AG04450 (cell line): Measurements from ENCODE around the gene UPK1B. TPM values are rescaled to one million over a fixed set of nuclear protein-coding genes. Genes with fewer than 3 reads are reported as not detected.

ENCODE experiments used
- CTCF ChIA-PET: fragments of 300-600, 350-600 bp; formaldehyde crosslinking; extraction: SDS; loops from one replicate; lab custom pipeline; 2022; ENCODE audit warnings: antibody characterized with exemption, inconsistent platforms; lab: Charles Lee
- POLR2A ChIA-PET: fragments of 350-600 bp; formaldehyde crosslinking; extraction: SDS; loops from one replicate; lab custom pipeline; 2021; ENCODE audit warnings: antibody characterized with exemption, inconsistent platforms; lab: Yijun Ruan, JAX
- DNase-seq: peaks from one replicate; pipeline ENCODE4 v3.0.0-alpha.2; 2011; ENCODE audit warnings: low read depth, low spot score
- H3K27ac ChIP-seq: one replicate; pipeline ENCODE4 v1.5.1; 2012; ENCODE audit warnings: low read depth, low read length, control low read depth
- H3K27me3 ChIP-seq: one replicate; pipeline ENCODE4 v1.6.0; 2012; ENCODE audit warnings: low read length; ENCODE audit not compliant: control insufficient read depth, insufficient read depth
- H3K4me3 ChIP-seq: 2 replicates; pipeline ENCODE4 v1.5.1; 2011; ENCODE audit warnings: mild to moderate bottlenecking, low read depth, low read length, control low read depth
- H3K9me3 ChIP-seq: 2 replicates; pipeline ENCODE4 v1.5.1; 2012; ENCODE audit warnings: low read length; ENCODE audit not compliant: control insufficient read depth, insufficient read depth
- CTCF ChIP-seq: IDR thresholded peaks from 2 replicates; pipeline ENCODE4 v1.5.1; 2011; ENCODE audit warnings: low read depth, low read length, control low read depth, inconsistent platforms
- polyA plus RNA-seq: library from polyadenylated mRNA; depleted of rRNA; stranded (reverse); fragments of >200 nt; gene quantifications from 2 replicates; pipeline ENCODE4 v1.2.3, GENCODE V29; 2011

The UPK1B gene
- polyA plus RNA-seq, 1 experiment = 0.32 TPM

DNA sequence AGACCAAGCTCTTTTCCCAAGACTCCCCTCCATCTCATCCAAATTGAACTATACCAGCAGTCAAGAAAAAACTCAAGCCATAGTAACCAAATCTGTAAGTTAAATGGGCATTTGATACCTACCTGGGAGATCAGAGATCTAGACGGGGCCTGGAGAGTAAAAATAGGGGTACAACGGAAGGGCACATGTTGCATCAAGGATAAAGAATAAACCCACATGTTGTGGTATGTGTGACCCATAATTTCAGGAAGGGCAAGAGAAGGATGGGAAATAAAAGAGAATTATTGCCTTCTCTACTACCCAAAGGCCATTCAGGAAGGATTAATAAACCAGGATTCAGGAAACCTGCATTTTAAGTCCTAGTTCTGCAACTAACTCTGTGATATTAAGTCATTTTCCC lies 25.9 kb upstream of the UPK1B start:
- CTCF ChIA-PET = interaction anchor here (1.9 to 7.0 kb wide), 2 partner anchors 93 to 97 kb away, joined by 11 to 138 read pairs; partner anchors contain the start of gene B4GALT4
- POLR2A ChIA-PET = no interaction called here
- Histone ChIP-seq H3K9me3 (no peaks in the 10 kb centered on the region), H3K27me3 (no peaks in the 10 kb centered on the region), H3K4me3 (no peak overlapping the region), H3K27ac (no peak overlapping the region)
- no peak for DNase-seq
- no peak for TF ChIP-seq CTCF

- H3K27me3 ChIP-seq = no peaks in the 10 kb centered on the region
- CTCF ChIA-PET = interaction anchor here (0.6 to 1.3 kb wide), 4 partner anchors 9 to 532 kb away, joined by 3 to 19 read pairs (median 4); partner anchors contain the start of gene B4GALT4
- peak; percentile 29 for DNase-seq
- POLR2A ChIA-PET = interaction anchor here (0.6 kb wide), 2 partner anchors 92 to 334 kb away, joined by 3 to 8 read pairs; partner anchors contain the start of gene B4GALT4
- no peak for TF ChIP-seq CTCF
- H3K4me3 ChIP-seq = no peak overlapping the region
- no peak overlapping the region for H3K27ac ChIP-seq
- H3K9me3 ChIP-seq = no peaks in the 10 kb centered on the region
Observed at GRCh38 chr3:119148493-119149180, 24.8 kb upstream of the UPK1B start.

GRCh38 chr3:119149484-119149883 lies 23.9 kb upstream of the UPK1B start:
- no peak overlapping the region for H3K27ac ChIP-seq
- DNase-seq = peak; percentile 45
- H3K27me3 ChIP-seq = no peaks in the 10 kb centered on the region
- H3K4me3 ChIP-seq = no peak overlapping the region
- no peak for TF ChIP-seq CTCF
- H3K9me3 ChIP-seq = no peaks in the 10 kb centered on the region
- CTCF ChIA-PET = interaction anchor here (1.0 to 1.3 kb wide), 3 partner anchors 92 to 531 kb away, joined by 3 to 19 read pairs (median 4); partner anchors contain the start of gene B4GALT4
- POLR2A ChIA-PET = interaction anchor here (0.6 kb wide), 1 partner anchor 91 kb away, joined by 3 read pairs; the partner anchor contains the start of gene B4GALT4

DNA sequence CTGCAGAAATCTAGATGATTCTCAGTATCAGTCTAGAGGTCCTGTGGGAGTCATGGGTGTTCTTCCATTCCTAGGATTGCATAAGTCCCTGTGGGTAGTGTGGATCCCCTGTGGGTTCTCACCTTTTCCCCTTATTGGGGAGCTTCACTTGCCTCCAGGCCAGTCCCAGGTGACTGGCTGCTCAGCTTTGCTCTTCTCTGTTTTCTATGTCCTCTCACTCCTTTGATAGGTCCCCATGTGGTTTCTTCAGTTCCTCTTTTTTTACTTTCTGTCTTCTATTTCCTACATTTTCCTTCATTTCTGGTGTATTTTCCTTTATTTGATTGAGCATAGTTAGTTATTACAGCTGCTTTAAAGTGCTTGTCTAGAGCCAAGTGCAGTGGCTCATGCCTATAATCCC lies 16.5 kb upstream of the UPK1B start:
- no peak for TF ChIP-seq CTCF
- POLR2A ChIA-PET = no interaction called here
- Histone ChIP-seq H3K27me3 (no peaks in the 10 kb centered on the region), H3K27ac (no peak overlapping the region), H3K4me3 (no peak overlapping the region), H3K9me3 (peaks cover 4% of the 10 kb centered on the region; the same call in 1 of the 2 replicates)
- DNase-seq = no peak
- CTCF ChIA-PET = interaction anchor here (1.1 kb wide), 1 partner anchor 11 kb away, joined by 5 read pairs; the partner anchor contains the start of gene TEX55

GRCh38 chr3:119157971-119158370 lies 15.4 kb upstream of the UPK1B start:
- TF ChIP-seq CTCF = no peak
- POLR2A ChIA-PET = no interaction called here

More at GRCh38 chr3:119157971-119158370, 15.4 kb upstream of the UPK1B start:
- CTCF ChIA-PET = interaction anchor here (0.6 to 1.0 kb wide), 2 partner anchors 9 to 83 kb away, joined by 3 read pairs; no protein-coding TSS in a partner anchor
- no peak for DNase-seq
- peaks cover 4% of the 10 kb centered on the region; the same call in 1 of the 2 replicates for H3K9me3 ChIP-seq
- no peaks in the 10 kb centered on the region for H3K27me3 ChIP-seq
- H3K4me3 ChIP-seq = no peak overlapping the region
- no peak overlapping the region for H3K27ac ChIP-seq
